NCI-H187 (cell line): ENCODE measurements around the gene TOMM40.
"Not testable (repeated sequence)": the region's sequence is repeated elsewhere in the genome, so short reads cannot be mapped to it uniquely, and the experiment has no call there.

ENCODE experiments used
- DNase-seq, 2 experiments: peaks; one replicate each; lab custom pipeline; 2025; lab: John Stamatoyannopoulos, UW

TOMM40 gene

GRCh38 chr19:44897835-44898234 is 6.8 kb downstream of the TOMM40 start:
- no peak for DNase-seq

DNA sequence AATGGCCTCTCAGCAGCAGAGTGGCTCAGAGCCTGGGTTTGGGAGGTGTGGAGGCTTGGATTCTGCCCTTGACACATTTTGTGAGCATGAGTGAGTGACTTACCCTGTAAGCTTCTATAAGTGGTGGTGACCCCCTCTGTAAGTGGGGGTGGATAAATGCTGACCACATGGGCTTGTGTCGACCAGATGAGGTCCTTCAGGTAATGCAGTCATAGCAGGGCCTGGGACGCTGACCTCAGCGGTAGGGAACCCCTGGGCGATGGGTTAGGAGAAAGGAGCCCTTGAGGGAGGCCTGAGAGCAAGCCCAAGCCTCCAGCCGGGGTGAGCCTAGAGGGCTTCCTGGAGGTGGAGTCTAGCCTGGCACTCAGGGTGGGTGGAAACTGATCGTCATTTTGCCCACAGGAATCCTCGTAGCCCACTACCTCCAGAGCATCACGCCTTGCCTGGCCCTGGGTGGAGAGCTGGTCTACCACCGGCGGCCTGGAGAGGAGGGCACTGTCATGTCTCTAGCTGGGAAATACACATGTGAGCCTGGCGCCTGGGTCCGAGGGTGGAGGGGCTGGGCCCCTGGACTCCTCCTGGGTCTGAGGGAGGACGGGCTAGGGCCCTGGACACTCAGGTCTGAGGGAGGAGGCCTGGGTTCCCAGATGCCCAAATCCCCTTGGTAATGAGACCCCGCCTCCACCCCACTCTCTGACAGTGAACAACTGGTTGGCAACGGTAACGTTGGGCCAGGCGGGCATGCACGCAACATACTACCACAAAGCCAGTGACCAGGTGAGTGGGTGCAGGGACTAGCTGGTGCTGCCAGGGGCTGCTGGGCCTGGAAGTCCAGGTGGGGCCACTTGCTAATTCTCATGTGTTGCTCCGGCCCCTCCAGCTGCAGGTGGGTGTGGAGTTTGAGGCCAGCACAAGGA is 9.5 kb downstream of the TOMM40 start:
- DNase-seq = no peak

DNA sequence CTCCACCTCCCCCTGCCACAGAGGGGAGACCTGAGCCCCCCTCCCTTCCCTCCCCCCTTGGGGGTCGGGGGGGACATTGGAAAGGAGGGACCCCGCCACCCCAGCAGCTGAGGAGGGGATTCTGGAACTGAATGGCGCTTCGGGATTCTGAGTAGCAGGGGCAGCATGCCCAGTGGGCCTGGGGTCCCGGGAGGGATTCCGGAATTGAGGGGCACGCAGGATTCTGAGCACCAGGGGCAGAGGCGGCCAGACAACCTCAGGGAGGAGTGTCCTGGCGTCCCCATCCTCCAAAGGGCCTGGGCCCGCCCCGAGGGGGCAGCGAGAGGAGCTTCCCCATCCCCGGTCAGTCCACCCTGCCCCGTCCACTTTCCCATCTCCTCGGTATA is 12.2 kb downstream of the TOMM40 start:
- no peak for DNase-seq

- peak; percentile 6 to 16 for DNase-seq
Measured at GRCh38 chr19:44903602-44904425, 12.8 kb downstream of the TOMM40 start.

DNA sequence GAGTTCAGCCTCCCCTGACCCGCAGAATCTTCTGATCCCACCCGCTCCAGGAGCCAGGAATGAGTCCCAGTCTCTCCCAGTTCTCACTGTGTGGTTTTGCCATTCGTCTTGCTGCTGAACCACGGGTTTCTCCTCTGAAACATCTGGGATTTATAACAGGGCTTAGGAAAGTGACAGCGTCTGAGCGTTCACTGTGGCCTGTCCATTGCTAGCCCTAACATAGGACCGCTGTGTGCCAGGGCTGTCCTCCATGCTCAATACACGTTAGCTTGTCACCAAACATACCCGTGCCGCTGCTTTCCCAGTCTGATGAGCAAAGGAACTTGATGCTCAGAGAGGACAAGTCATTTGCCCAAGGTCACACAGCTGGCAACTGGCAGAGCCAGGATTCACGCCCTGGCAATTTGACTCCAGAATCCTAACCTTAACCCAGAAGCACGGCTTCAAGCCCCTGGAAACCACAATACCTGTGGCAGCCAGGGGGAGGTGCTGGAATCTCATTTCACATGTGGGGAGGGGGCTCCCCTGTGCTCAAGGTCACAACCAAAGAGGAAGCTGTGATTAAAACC is 13.5 kb downstream of the TOMM40 start:
- no peak for DNase-seq

GRCh38 chr19:44905437-44906160 is 14.5 kb downstream of the TOMM40 start, which contains the start of gene APOE:
Gene APOE, plus strand, starts transcription at chr19:44905796. Its CDS starts 829 bp downstream, at chr19:44906625.
- no peak for DNase-seq

GRCh38 chr19:44907613-44908012 is 16.6 kb downstream of the TOMM40 start:
- no peak for DNase-seq

GRCh38 chr19:44908074-44908835 is 17.2 kb downstream of the TOMM40 start:
- DNase-seq = no peak

- no peak for DNase-seq
Measured at GRCh38 chr19:44908836-44909261, 17.8 kb downstream of the TOMM40 start.

GRCh38 chr19:44909775-44910174 is 18.7 kb downstream of the TOMM40 start:
- no peak for DNase-seq

- DNase-seq = not testable (repeated sequence)
Measured at GRCh38 chr19:44911896-44912295, 20.8 kb downstream of the TOMM40 start.

DNA sequence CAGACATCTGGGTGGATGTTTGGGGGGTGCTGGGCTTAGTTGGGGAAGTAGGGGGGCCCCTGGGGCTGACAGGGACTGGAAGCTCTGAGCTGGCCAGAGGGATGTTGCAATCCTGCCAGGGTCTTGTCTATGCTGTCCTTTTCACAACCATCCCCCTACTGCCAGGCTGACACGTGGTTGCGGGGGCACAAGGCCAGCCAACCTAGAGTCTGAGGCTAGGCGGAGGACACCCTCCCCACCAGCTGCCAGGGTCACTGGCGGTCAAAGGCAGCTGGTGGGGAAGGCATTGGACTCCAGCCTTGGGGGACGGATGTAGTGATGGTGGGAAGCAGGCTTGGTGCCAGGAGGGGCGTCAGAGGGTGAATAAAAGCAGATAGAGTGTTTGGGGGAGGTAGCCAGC is 21.8 kb downstream of the TOMM40 start:
- DNase-seq = no peak

DNA sequence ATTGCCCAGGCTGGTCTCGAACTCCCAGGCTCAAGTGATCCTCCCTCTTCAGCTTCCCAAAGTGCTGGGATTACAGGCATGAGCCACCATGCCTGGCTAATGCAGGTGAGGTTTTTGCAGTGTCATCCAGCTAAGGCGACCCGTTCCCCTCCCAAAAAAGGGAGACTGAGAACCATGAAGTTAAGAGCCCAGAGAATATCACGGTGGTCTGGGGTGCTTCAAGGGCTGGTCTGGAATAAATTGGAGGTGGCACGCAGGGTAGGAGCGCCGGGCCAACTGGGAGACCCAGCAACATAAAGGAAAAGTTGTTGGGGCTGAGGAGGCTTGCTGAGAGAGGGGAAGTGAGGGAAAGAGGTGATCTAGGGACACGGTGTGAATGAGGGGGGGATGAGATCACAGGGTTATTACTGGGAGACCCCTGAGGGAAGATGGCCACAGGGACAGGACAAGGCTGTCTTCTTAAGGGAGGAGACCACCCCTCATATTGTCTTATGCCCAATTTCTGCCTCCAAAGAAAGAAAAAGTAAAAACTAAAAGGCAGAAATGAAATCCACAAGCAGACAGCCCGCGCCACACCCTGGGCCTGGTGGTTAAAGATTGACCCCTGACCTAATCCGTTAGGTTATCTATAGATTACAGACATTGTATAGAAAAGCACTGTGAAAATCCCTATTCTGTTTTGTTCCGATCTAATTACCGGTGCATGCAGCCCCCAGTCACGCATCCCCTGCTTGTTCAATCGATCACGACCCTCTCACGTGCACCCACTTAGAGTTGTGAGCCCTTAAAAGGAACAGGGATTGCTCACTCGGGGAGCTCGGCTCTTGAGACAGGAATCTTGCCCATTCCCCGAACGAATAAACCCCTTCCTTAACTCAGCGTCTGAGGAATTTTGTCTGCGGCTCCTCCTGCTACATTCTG is 22.7 kb downstream of the TOMM40 start:
- DNase-seq = not testable (repeated sequence)

DNA sequence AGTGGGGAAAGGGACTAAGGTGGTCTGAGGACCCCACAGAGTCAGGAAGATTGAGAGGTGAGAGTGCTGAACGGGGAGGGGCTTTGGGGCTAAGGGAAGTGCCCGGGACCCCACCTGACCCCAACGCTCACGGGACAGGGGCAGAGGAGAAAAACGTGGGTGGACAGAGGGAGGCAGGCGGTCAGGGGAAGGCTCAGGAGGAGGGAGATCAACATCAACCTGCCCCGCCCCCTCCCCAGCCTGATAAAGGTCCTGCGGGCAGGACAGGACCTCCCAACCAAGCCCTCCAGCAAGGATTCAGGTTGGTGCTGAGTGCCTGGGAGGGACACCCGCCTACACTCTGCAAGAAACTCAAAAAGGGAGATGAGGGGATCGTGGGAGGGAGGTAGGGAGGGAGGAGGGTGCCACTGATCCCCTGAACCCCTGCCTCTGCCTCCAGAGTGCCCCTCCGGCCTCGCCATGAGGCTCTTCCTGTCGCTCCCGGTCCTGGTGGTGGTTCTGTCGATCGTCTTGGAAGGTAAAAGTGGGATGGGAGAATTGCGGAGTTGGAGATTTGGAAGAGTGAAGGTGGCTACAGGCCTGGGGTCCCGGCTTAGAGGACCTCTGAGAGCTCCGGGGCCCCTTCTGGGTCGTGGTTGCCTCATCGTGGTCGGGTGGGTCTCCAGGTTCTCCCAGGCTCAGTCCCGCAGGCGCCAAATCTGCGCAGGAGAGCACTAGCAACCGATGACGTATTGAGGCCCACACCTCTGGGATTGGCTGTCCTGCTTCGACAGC is 23.6 kb downstream of the TOMM40 start, which contains the start of gene APOC1:
APOC1 (plus strand) TSS at position 176 of the 774 bp plus-strand sequence; CDS start at position 460, 284 bp downstream.
- peak; percentile 33 to 68 for DNase-seq

DNA sequence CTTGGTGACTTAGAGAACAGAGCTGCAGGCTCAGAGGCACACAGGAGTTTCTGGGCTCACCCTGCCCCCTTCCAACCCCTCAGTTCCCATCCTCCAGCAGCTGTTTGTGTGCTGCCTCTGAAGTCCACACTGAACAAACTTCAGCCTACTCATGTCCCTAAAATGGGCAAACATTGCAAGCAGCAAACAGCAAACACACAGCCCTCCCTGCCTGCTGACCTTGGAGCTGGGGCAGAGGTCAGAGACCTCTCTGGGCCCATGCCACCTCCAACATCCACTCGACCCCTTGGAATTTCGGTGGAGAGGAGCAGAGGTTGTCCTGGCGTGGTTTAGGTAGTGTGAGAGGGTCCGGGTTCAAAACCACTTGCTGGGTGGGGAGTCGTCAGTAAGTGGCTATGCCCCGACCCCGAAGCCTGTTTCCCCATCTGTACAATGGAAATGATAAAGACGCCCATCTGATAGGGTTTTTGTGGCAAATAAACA is 33.2 kb downstream of the TOMM40 start:
- DNase-seq = no peak

DNA sequence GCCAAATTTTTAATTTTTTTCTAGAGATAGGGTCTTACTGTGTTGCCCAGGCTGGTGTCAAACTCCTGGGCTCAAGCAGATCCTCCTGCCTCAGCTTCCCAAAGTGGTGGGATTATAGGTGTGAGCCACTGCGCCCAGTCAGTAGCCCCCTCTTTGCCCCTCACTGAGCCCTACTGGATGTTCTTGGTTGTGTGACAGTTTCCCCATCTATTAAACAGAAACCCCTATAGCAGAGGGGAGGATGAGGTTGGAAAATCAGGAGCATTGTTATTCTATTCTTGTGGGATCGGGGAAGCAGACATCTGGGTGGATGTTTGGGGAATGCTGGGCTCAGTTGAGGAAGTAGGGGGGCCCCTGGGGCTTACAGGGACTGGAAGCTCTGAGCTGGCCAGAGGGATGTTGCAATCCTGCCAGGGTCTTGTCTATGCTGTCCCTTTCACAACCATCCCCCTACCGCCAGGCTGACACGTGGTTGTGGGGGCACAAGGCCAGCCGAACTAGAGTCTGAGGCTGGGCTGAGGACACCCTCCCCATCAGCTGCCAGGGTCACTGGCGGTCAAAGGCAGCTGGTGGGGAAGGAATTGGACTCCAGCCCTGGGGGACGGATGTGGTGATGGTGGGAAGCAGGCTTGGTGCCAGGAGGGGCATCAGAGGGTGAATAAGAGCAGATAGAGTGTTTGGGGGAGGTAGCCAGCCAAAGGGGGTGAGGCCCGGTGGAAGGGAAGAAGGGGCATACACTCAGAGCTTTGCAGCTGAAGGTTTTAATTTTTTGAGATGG is 34.2 kb downstream of the TOMM40 start:
- no peak for DNase-seq

- DNase-seq = not testable (repeated sequence)
Measured at GRCh38 chr19:44926245-44927077, 35.4 kb downstream of the TOMM40 start.
